ENCODE data around the gene PSME2. TPM values are rescaled to one million over a fixed set of nuclear protein-coding genes. Genes with fewer than 3 reads are reported as not detected.

PSME2 gene
- polyA plus RNA-seq, 1 experiment: 165 TPM

DNA sequence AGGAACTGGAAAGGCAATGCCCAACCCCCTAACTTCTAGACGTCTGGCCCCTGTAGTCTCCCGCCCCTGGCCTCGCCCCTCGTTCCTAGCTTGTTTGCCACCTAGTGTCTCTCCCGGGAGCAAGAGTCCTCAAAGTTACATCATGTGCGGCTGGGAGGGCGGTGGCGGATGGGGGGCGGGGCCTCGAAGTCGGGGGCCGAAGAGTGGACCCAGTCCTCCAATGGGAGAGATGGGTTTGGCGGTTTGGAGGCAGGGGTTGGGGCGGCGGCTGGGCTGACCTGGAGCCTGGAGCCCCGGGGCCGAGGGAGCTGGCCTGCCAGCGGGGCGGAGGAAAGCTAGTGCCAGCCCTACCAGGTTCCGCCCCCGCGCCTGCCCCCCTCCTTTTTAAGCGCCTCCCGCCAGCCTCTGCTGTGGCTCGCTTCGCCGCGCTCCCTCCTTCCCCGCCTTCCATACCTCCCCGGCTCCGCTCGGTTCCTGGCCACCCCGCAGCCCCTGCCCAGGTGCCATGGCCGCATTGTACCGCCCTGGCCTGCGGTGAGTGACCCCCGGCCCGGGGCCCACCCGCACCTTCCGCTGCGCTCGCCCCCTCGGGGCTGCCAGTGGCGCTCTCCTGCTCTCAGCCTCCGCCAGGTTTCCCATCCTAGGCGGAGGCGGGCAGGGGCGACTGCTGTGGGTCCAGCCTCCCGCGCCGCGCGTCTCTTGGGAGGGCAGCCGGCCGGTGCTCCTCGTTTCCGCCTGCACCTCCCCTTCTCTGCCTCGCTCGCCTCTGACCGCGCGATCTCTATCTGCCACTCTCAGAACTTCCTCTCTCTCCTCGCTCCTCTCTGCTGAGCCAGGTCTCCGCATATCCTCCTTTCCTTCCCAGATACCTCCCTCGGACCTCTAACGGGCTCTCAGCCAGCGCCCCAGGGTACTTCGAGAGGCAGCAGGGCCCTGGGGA is 52.2 kb downstream of the PSME2 start, which contains the start of gene PCK2:
TSS of gene PCK2 (plus strand) at position 411 of the 940 bp plus-strand sequence. CDS start at position 506, 95 bp downstream.
- POLR2A ChIA-PET: interaction anchor here (0.5 to 1.4 kb wide), 5 partner anchors 15 to 865 kb away, joined by 3 to 10 read pairs (median 4); partner anchors contain the start of genes DCAF11 and NRL
- CTCF ChIA-PET: interaction anchor here (0.7 to 13.0 kb wide), 7 partner anchors 10 to 79 kb away, joined by 3 to 200 read pairs (median 7); partner anchors contain the start of gene DCAF11

More for the DNA sequence above, 52.2 kb downstream of the PSME2 start, which contains the start of gene PCK2:
- Histone ChIP-seq H3K27me3 (ENCODE audit: control insufficient read depth, insufficient read depth, low read length) (no peaks in the 10 kb centered on the region), H3K4me3 (ENCODE audit: low read depth, low read length) (peak within 1 kb of the TSS; percentile 82), H3K36me3 (ENCODE audit: control insufficient read depth, insufficient read depth, low read length) (peaks cover 17% of the 10 kb centered on the region)
- TF ChIP-seq, protein P1, sequence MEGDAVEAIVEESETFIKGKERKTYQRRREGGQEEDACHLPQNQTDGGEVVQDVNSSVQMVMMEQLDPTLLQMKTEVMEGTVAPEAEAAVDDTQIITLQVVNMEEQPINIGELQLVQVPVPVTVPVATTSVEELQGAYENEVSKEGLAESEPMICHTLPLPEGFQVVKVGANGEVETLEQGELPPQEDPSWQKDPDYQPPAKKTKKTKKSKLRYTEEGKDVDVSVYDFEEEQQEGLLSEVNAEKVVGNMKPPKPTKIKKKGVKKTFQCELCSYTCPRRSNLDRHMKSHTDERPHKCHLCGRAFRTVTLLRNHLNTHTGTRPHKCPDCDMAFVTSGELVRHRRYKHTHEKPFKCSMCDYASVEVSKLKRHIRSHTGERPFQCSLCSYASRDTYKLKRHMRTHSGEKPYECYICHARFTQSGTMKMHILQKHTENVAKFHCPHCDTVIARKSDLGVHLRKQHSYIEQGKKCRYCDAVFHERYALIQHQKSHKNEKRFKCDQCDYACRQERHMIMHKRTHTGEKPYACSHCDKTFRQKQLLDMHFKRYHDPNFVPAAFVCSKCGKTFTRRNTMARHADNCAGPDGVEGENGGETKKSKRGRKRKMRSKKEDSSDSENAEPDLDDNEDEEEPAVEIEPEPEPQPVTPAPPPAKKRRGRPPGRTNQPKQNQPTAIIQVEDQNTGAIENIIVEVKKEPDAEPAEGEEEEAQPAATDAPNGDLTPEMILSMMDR (IDR thresholded peaks at IDR 0.05; ENCODE audit: insufficient read depth, low read depth, low read length): peak; percentile 21; the same call in 1 of the 2 replicates
- DNase-seq (ENCODE audit: low read depth): peak; percentile 84

Small RNA genes lying within 50 kb of the gene (small RNA-seq; reads per million reads assigned to genes)
- gene AL136295.4 (ENCODE audit: insufficient read length, low read depth, low replicate concordance): not detected
- gene IPO4 (ENCODE audit: insufficient read length, low read depth, low replicate concordance): not detected
- gene IRF9 (ENCODE audit: insufficient read length, low read depth, low replicate concordance): not detected
- not detected for gene RNA5SP383 (ENCODE audit: insufficient read length, low read depth, low replicate concordance)

Other genes starting within 250 kb of the PSME2 start
- gene DHRS4, start 192.8 kb downstream of the PSME2 start, polyA plus RNA-seq (2011; rRNA removed): 24.3 and 24.7 TPM in 2 replicates
- 12.5 and 15.0 TPM in 2 replicates for gene DHRS4L2, start 157.7 kb downstream of the PSME2 start, polyA plus RNA-seq (2011; rRNA removed)
- gene CARMIL3, start 94.6 kb downstream of the PSME2 start, polyA plus RNA-seq (2011; rRNA removed): 0.02 and 0.04 TPM in 2 replicates
- not detected in 2 replicates for gene CPNE6, start 75.0 kb downstream of the PSME2 start, polyA plus RNA-seq (2011; rRNA removed)
- 141 and 227 TPM in 2 replicates for gene PCK2, start 52.3 kb downstream of the PSME2 start, polyA plus RNA-seq (2011; rRNA removed)
- gene DCAF11, start 31.8 kb downstream of the PSME2 start, polyA plus RNA-seq (2011; rRNA removed): 41.5 and 50.0 TPM in 2 replicates
- 0.59 and 0.91 TPM in 2 replicates for gene NRL, start 31.7 kb downstream of the PSME2 start, polyA plus RNA-seq (2011; rRNA removed)
- 0.10 and 0.23 TPM in 2 replicates for gene FITM1, start 16.0 kb downstream of the PSME2 start, polyA plus RNA-seq (2011; rRNA removed)
- gene PSME1, start 10.4 kb downstream of the PSME2 start, polyA plus RNA-seq (2011; rRNA removed): 48.9 and 106 TPM in 2 replicates
- 6.9 and 13.3 TPM in 2 replicates for gene EMC9, start 5.0 kb downstream of the PSME2 start, polyA plus RNA-seq (2011; rRNA removed)
- 8.2 and 12.4 TPM in 2 replicates for gene RNF31, start 888 bp upstream of the PSME2 start, polyA plus RNA-seq (2011; rRNA removed)
- 84.8 and 107 TPM in 2 replicates for gene IRF9, start 14.7 kb upstream of the PSME2 start, polyA plus RNA-seq (2011; rRNA removed)
- gene REC8, start 25.5 kb upstream of the PSME2 start, polyA plus RNA-seq (2011; rRNA removed): 2.7 and 5.5 TPM in 2 replicates
- 11.5 and 26.8 TPM in 2 replicates for gene IPO4, start 42.2 kb upstream of the PSME2 start, polyA plus RNA-seq (2011; rRNA removed)
- 50.5 and 59.2 TPM in 2 replicates for gene TM9SF1, start 48.8 kb upstream of the PSME2 start, polyA plus RNA-seq (2011; rRNA removed)
- not detected in 2 replicates for gene TSSK4, start 59.1 kb upstream of the PSME2 start, polyA plus RNA-seq (2011; rRNA removed)
- 36.3 and 52.1 TPM in 2 replicates for gene CHMP4A, start 66.9 kb upstream of the PSME2 start, polyA plus RNA-seq (2011; rRNA removed)
- 16.3 and 19.3 TPM in 2 replicates for gene MDP1, start 69.5 kb upstream of the PSME2 start, polyA plus RNA-seq (2011; rRNA removed)
- gene NEDD8, start 85.8 kb upstream of the PSME2 start, polyA plus RNA-seq (2011; rRNA removed): 242 and 329 TPM in 2 replicates
- gene GMPR2, start 86.3 kb upstream of the PSME2 start, polyA plus RNA-seq (2011; rRNA removed): 103 and 116 TPM in 2 replicates
- 37.2 and 41.7 TPM in 2 replicates for gene TINF2, start 96.0 kb upstream of the PSME2 start, polyA plus RNA-seq (2011; rRNA removed)
- 0.97 and 2.9 TPM in 2 replicates for gene TGM1, start 116.6 kb upstream of the PSME2 start, polyA plus RNA-seq (2011; rRNA removed)
- gene RABGGTA, start 125.0 kb upstream of the PSME2 start, polyA plus RNA-seq (2011; rRNA removed): 23.2 and 52.5 TPM in 2 replicates
- 40.5 and 57.1 TPM in 2 replicates for gene DHRS1, start 153.2 kb upstream of the PSME2 start, polyA plus RNA-seq (2011; rRNA removed)
- gene NOP9, start 153.2 kb upstream of the PSME2 start, polyA plus RNA-seq (2011; rRNA removed): 13.9 and 16.3 TPM in 2 replicates
- gene CIDEB, start 161.4 kb upstream of the PSME2 start, polyA plus RNA-seq (2011; rRNA removed): 0.63 and 0.98 TPM in 2 replicates
- gene LTB4R2, start 163.5 kb upstream of the PSME2 start, polyA plus RNA-seq (2011; rRNA removed): 0.98 and 1.6 TPM in 2 replicates
- 2.5 and 2.6 TPM in 2 replicates for gene LTB4R, start 164.9 kb upstream of the PSME2 start, polyA plus RNA-seq (2011; rRNA removed)
- 4.1 and 6.8 TPM in 2 replicates for gene ADCY4, start 188.5 kb upstream of the PSME2 start, polyA plus RNA-seq (2011; rRNA removed)
- gene RIPK3, start 193.4 kb upstream of the PSME2 start, polyA plus RNA-seq (2011; rRNA removed): 4.3 and 4.4 TPM in 2 replicates
- 95.8 and 151 TPM in 2 replicates for gene NFATC4, start 221.6 kb upstream of the PSME2 start, polyA plus RNA-seq (2011; rRNA removed)

All from BJ (cell line).